ENCODE data around the gene GOLGA5.

GOLGA5 gene

DNA sequence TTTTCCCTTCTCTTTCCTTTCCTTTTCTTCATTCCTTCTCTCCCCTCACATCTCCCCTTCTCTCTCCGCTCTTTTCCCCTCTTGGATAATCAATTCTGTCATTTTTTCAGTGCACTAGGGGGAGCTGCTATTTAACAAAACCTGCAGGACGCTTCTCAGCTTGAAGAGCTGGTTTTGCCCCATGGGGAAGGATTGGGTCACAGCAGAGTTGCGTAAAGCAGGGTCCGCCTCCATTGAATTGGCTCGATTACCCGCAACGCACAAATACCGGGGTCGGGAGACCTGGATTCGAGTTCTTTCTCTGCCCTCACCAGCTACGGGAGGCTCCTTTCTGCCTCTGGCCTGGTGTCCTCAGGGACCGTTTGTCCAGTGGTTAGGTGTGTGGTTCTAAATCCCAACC, 86.7 kb downstream of the GOLGA5 start:
- peak in 1 of 2 experiments; percentile 0 for DNase-seq (ENCODE audit: low read depth in 2 of 2)

DNA sequence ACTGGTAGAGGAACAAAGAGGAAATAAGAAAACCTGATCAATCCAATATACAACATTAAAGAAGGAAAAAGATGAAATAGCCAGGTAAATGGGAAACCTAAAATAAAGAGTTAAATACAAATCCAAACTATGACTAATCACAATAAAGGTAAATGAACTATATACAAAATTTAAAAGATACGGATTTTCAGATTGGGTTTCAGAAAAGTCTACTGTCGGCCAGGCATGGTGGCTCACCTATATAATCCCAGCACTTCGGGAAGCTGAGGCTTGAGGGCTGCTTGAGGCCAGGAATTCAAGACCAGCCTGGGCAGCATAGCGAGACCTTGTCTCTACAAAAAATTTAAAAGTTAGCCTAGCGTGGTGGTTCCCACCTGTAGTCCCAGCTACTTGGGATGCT, 89.0 kb downstream of the GOLGA5 start:
- DNase-seq (ENCODE audit: low read depth in 2 of 2), result no peak

DNA sequence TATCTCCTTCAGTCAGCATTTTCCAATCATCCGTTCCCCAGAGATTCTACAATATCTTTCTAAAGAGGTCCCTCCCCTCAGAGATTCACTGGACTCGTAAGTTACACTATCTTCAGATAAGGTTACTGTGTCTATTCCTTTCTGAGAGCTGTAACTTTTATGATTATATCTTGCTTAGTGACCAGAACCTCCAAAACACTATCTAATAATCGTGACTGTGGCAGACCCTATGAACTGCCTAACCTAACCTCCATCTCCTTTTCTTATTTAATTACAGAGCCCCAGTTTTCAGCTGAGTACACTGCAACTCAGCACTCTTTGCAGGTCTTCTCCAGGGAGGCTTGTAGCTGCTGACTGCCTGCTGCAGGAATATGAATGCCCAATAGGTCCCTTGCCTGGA, 90.3 kb downstream of the GOLGA5 start:
- DNase-seq (ENCODE audit: low read depth in 2 of 2), result no peak

DNA sequence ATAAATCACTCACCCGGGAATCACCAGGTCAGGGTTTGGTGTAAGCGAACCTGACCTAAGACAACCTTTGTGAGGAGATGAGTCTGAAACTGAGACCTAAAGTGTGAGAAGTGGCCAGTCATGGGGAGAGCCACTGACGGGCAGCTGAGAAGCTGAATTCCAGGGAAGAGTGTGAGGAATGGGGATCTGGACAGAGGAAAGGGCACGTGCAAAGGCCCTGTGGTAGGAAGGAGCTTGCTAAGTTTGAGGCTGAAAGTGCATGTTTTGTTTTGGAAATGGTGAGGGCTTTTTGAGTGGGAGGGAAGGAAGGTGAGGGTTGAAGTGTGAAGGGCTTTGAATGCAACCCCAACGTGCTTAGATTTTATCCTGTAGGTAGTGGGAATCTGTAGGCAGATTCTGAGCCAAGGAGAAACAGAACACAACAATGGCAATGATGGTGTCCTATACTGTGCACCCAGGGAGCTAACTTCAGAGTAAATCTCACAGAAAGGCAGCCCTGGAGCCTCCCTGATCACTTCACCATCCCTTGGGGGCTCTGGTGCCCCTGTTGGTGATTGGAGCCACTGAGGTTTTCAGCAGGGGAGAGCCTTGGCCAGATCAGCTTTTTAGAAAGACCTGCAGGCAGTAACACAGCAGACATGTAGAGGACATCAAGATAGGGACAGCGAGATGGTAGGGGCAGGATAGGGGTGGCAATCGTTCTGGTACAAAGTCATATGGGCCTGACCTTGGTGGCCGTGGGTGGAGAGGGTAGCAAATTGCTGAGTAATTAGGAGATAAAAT, 91.4 kb downstream of the GOLGA5 start:
- DNase-seq (ENCODE audit: low read depth in 2 of 2), result no peak

DNA sequence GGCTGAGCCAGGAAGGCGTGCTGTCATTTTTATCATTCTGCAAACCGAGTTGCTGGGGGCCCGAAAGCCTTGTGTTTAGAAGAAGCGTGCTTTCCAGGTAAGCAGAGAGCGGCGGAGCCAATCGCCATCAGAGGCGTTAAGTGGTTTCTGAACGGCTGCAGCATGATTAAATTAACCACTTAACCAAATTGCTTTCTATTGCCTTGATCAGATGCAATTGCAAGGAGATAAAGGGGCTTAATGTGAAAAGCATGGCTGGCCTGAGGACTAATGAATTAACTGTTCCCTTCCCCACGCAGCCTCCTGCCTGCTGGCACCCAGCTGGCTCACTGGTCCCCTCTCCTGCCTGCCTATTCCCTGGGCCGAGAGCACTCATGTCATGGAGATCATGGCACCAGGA, 92.2 kb downstream of the GOLGA5 start:
- no peak for DNase-seq (ENCODE audit: low read depth in 2 of 2)

DNA sequence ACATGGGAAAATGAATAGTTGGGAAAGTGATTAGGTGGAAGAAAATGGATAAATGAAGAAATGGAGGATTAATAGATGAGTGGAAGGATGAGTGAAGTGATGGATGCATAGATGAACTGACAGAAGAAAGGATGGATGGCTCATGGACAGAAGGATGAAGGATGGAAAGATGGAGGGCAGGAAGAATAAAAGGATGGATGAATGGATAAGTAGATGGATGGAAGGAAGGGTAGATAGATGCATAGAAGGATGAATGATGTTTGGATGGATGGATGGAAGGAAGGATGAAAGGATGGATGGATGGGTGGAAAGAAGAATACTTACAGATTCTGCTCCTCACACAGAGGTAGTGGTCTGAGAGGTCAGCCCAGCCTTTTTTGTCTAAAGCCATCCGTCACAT, 93.1 kb downstream of the GOLGA5 start:
- DNase-seq (ENCODE audit: low read depth in 2 of 2), result no peak

DNA sequence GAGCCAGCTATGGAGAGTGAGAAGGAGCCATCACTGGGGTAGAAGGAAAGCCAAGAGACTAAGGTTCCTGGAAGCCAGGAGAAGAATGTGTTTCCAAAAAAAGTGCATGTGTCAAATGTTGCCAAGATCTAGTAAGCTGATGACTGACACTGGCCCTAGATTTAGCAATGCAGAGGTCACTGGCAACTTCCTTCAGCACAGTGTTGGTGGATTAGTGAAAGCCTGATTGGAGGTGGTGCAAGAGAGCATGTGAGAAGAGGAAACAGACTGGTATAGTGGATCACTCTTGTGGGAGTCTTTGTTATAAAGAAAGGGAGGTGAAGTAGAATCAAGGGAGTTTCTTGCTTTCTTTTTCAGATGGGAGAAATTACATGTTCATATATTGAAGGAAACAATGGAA, 94.8 kb downstream of the GOLGA5 start:
- DNase-seq (ENCODE audit: low read depth in 2 of 2), result no peak
